GM18873 (cell line): ENCODE data around the gene DZANK1.
"Not testable (repeated sequence)": the region's sequence is repeated elsewhere in the genome, so short reads cannot be mapped to it uniquely, and the experiment has no call there.

ENCODE experiments used
- ATAC-seq: cut with Tn5 transposase; IDR thresholded peaks from one replicate; pipeline ENCODE4 v1.9.1; 2021; ENCODE audit warnings: mild to moderate bottlenecking, moderate library complexity, moderate number of reproducible peaks; ENCODE audit not compliant: unreplicated experiment, low FRiP score

DZANK1 gene

GRCh38 chr20:18388860-18389259, 78.0 kb downstream of the DZANK1 start:
- no peak for ATAC-seq

GRCh38 chr20:18380908-18381529, 85.8 kb downstream of the DZANK1 start:
- ATAC-seq, result no peak

- ATAC-seq, result no peak
Observed at GRCh38 chr20:18377896-18378481, 88.8 kb downstream of the DZANK1 start.

- not testable (repeated sequence) for ATAC-seq
Observed at GRCh38 chr20:18375551-18375950, 91.3 kb downstream of the DZANK1 start.

- no peak for ATAC-seq
Observed at GRCh38 chr20:18372296-18372695, 94.5 kb downstream of the DZANK1 start.

GRCh38 chr20:18364768-18365167, 102.1 kb downstream of the DZANK1 start:
- no peak for ATAC-seq

GRCh38 chr20:18363708-18364107, 103.1 kb downstream of the DZANK1 start:
- no peak for ATAC-seq

- ATAC-seq, result no peak
Observed at GRCh38 chr20:18362916-18363315, 103.9 kb downstream of the DZANK1 start.

GRCh38 chr20:18361678-18362077, 105.2 kb downstream of the DZANK1 start:
- no peak for ATAC-seq

- no peak for ATAC-seq
Observed at GRCh38 chr20:18360635-18361034, 106.2 kb downstream of the DZANK1 start.

GRCh38 chr20:18359854-18360253, 107.0 kb downstream of the DZANK1 start:
- ATAC-seq, result no peak

- not testable (repeated sequence) for ATAC-seq
Observed at GRCh38 chr20:18349749-18350148, 117.1 kb downstream of the DZANK1 start.
